ENCODE measurements around the gene BBLN.
A peak's percentile ranks its signal among the peaks of the same experiment; 100 is the strongest.
"Not testable (repeated sequence)": the region's sequence is repeated elsewhere in the genome, so short reads cannot be mapped to it uniquely, and the experiment has no call there.

Gene BBLN

GRCh38 chr9:128127568-128127989 lies 32.5 kb upstream of the BBLN start, which contains the start of gene PTGES2:
PTGES2 (minus strand) TSS chr9:128127729; CDS start chr9:128127717, 12 bp downstream.
- H3K27me3 ChIP-seq (ENCODE audit: insufficient read depth, poor library complexity, severe bottlenecking): no peaks in the 10 kb centered on the region
- H3K4me3 ChIP-seq (replicated peaks; ENCODE audit: insufficient read depth, low read length): peak within 1 kb of the TSS; percentile 93
- TF ChIP-seq GABPA (IDR thresholded peaks at IDR 0.05; ENCODE audit: low read depth) (no peak), POLR2AphosphoS5 (IDR thresholded peaks at IDR 0.05; ENCODE audit: low read depth) (peak; percentile 57; the same call in 1 of the 2 replicates)
- TF ChIP-seq, protein P1, sequence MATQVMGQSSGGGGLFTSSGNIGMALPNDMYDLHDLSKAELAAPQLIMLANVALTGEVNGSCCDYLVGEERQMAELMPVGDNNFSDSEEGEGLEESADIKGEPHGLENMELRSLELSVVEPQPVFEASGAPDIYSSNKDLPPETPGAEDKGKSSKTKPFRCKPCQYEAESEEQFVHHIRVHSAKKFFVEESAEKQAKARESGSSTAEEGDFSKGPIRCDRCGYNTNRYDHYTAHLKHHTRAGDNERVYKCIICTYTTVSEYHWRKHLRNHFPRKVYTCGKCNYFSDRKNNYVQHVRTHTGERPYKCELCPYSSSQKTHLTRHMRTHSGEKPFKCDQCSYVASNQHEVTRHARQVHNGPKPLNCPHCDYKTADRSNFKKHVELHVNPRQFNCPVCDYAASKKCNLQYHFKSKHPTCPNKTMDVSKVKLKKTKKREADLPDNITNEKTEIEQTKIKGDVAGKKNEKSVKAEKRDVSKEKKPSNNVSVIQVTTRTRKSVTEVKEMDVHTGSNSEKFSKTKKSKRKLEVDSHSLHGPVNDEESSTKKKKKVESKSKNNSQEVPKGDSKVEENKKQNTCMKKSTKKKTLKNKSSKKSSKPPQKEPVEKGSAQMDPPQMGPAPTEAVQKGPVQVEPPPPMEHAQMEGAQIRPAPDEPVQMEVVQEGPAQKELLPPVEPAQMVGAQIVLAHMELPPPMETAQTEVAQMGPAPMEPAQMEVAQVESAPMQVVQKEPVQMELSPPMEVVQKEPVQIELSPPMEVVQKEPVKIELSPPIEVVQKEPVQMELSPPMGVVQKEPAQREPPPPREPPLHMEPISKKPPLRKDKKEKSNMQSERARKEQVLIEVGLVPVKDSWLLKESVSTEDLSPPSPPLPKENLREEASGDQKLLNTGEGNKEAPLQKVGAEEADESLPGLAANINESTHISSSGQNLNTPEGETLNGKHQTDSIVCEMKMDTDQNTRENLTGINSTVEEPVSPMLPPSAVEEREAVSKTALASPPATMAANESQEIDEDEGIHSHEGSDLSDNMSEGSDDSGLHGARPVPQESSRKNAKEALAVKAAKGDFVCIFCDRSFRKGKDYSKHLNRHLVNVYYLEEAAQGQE (IDR thresholded peaks at IDR 0.05; ENCODE audit: insufficient replicate concordance, low read depth): no peak
- H3K27ac ChIP-seq (replicated peaks): peak within 1 kb of the TSS; percentile 100
- peak; percentile 72 to 81 for DNase-seq (ENCODE audit: low read depth in 1 of 2, low spot score in 1 of 2)

DNA sequence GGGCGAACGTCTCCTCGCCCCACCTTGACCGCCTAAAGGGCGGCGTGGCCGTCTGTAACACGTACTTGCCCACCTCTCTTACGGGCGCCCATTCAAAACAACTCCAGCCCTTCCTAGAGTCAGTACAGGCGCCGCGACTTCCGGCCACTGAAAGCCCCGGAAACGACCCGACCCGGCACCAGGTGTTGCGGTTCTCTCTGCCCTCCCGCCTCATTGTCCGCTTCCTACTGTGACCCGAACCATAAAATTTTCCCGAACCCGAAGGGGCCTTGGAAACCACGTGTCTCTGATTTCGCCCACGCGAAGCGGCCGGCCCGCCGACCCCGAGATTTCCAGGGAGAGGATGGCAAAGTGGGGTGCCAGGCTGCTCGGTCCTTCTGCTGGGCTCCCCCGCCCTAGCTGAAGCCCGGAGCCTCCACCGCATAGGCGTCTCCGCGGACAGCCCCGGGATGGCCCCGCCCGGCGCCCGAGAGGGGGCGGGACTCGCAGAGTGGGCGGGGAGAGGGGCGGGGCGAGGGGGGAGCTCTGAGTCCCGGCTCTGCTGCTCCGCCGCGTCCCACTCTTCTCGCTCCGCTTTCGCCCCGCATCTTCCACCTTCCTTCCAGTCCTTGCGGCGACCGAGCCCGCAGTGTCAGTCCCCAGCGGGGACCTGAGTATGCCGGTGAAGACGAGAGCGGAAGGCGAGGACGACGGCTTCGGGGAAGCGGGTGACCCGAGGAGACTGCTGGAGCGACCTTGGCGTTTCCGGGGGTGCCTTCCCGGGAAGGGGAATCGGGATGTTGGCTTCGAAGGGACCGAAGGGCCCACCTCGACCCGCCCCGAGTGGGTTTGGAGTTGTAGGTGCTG lies 31.9 kb upstream of the BBLN start:
- DNase-seq (ENCODE audit: low read depth in 1 of 2, low spot score in 1 of 2): peak; percentile 80 to 88
- Histone ChIP-seq H3K27ac (replicated peaks) (peak overlapping the region; percentile 100), H3K4me3 (replicated peaks; ENCODE audit: insufficient read depth, low read length) (peak overlapping the region; percentile 93), H3K27me3 (ENCODE audit: insufficient read depth, poor library complexity, severe bottlenecking) (no peaks in the 10 kb centered on the region)
- TF ChIP-seq GABPA (IDR thresholded peaks at IDR 0.05; ENCODE audit: low read depth) (peak; percentile 68), POLR2AphosphoS5 (IDR thresholded peaks at IDR 0.05; ENCODE audit: low read depth) (no peak; the same call in 1 of the 2 replicates)

DNA sequence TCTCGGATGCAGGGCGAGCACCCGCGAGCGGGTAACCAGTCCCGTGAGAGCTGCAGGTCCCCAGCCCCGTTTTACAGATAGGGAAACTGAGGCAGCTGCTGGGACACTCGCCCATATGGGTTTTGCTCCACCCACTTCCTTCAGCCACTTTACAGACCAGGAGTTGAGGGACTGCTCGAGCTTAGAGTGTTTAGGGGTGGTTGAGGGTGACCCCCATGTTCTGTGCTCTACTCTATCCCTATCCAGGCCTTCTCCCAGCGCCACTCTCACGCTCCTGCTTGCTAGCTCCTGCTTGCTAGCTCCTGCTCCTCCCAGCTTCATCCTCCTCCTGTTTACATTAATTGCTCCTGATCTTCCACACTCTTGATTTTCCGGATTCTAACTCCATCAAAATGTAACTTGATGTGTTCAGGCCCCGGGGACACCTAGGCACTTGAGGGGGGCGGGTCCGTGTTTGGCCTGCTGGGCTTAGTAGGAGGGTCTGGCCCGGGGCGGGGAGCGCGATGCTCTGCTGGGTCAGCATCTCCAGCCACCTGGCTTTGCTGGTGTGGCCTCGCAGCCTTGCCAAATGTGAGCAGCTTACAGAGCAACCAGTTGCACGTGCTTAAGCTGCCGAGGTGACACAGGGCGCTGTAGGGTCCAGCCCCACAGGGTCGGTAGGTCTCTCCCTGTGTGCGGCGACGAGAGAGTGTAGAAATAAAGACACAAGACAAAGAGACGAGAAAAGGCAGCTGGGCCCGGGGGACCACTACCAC lies 31.1 kb upstream of the BBLN start:
- Histone ChIP-seq H3K27me3 (ENCODE audit: insufficient read depth, poor library complexity, severe bottlenecking) (no peaks in the 10 kb centered on the region), H3K27ac (replicated peaks) (peak overlapping the region; percentile 100), H3K4me3 (replicated peaks; ENCODE audit: insufficient read depth, low read length) (peak overlapping the region; percentile 93)
- TF ChIP-seq, protein P1 (IDR thresholded peaks at IDR 0.05; ENCODE audit: insufficient replicate concordance, low read depth): no peak
- TF ChIP-seq GABPA (IDR thresholded peaks at IDR 0.05; ENCODE audit: low read depth) (no peak), POLR2AphosphoS5 (IDR thresholded peaks at IDR 0.05; ENCODE audit: low read depth) (no peak), SPI1 (IDR thresholded peaks at IDR 0.05; ENCODE audit: borderline replicate concordance, low read depth) (no peak)
- TF ChIP-seq, protein P2, sequence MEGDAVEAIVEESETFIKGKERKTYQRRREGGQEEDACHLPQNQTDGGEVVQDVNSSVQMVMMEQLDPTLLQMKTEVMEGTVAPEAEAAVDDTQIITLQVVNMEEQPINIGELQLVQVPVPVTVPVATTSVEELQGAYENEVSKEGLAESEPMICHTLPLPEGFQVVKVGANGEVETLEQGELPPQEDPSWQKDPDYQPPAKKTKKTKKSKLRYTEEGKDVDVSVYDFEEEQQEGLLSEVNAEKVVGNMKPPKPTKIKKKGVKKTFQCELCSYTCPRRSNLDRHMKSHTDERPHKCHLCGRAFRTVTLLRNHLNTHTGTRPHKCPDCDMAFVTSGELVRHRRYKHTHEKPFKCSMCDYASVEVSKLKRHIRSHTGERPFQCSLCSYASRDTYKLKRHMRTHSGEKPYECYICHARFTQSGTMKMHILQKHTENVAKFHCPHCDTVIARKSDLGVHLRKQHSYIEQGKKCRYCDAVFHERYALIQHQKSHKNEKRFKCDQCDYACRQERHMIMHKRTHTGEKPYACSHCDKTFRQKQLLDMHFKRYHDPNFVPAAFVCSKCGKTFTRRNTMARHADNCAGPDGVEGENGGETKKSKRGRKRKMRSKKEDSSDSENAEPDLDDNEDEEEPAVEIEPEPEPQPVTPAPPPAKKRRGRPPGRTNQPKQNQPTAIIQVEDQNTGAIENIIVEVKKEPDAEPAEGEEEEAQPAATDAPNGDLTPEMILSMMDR (IDR thresholded peaks at IDR 0.05; ENCODE audit: insufficient read depth, low read length): no peak
- no peak for DNase-seq (ENCODE audit: low read depth in 1 of 2, low spot score in 1 of 2)

GRCh38 chr9:128129976-128130590 lies 30.0 kb upstream of the BBLN start:
- not testable (repeated sequence) for H3K4me3 ChIP-seq (replicated peaks; ENCODE audit: insufficient read depth, low read length); H3K27me3 ChIP-seq (ENCODE audit: insufficient read depth, poor library complexity, severe bottlenecking); H3K27ac ChIP-seq (replicated peaks)
- peak in 1 of 2 experiments; percentile 65 for DNase-seq (ENCODE audit: low read depth in 1 of 2, low spot score in 1 of 2)

GRCh38 chr9:128130651-128131050 lies 29.4 kb upstream of the BBLN start:
- H3K27me3 ChIP-seq (ENCODE audit: insufficient read depth, poor library complexity, severe bottlenecking); DNase-seq (ENCODE audit: low read depth in 1 of 2, low spot score in 1 of 2); H3K4me3 ChIP-seq (replicated peaks; ENCODE audit: insufficient read depth, low read length); H3K27ac ChIP-seq (replicated peaks): not testable (repeated sequence)

DNA sequence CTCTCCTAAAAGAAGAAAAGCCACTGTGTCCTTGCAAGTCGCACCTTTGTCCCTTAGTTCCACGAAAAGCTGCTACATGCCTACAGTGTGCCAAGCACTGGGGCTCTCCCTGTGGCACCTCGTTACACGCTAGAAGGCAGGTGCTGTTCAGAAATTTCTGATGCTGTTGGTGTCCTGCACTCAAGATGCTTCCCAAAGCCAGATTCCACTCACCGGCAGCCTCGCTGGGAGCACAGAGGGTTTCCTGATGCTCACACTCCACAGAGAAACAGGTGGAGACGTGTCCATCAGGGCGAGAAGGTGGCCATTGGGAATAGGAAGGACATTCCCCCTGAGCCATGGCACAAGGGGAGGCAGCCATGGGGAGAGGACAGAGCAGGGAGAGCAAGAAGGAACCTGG lies 28.7 kb upstream of the BBLN start:
- not testable (repeated sequence) for H3K4me3 ChIP-seq (replicated peaks; ENCODE audit: insufficient read depth, low read length); DNase-seq (ENCODE audit: low read depth in 1 of 2, low spot score in 1 of 2); H3K27me3 ChIP-seq (ENCODE audit: insufficient read depth, poor library complexity, severe bottlenecking); H3K27ac ChIP-seq (replicated peaks)

GRCh38 chr9:128132139-128132538 lies 27.9 kb upstream of the BBLN start:
- not testable (repeated sequence) for DNase-seq (ENCODE audit: low read depth in 1 of 2, low spot score in 1 of 2); H3K27ac ChIP-seq (replicated peaks); H3K27me3 ChIP-seq (ENCODE audit: insufficient read depth, poor library complexity, severe bottlenecking); H3K4me3 ChIP-seq (replicated peaks; ENCODE audit: insufficient read depth, low read length)

- not testable (repeated sequence) for H3K4me3 ChIP-seq (replicated peaks; ENCODE audit: insufficient read depth, low read length); DNase-seq (ENCODE audit: low read depth in 1 of 2, low spot score in 1 of 2); H3K27me3 ChIP-seq (ENCODE audit: insufficient read depth, poor library complexity, severe bottlenecking); H3K27ac ChIP-seq (replicated peaks)
Observed at GRCh38 chr9:128135561-128135960, 24.5 kb upstream of the BBLN start.
